Measurements from ENCODE around the gene COL18A1. TPM values are rescaled to one million over a fixed set of nuclear protein-coding genes. Genes with fewer than 3 reads are reported as not detected.

COL18A1 gene
- total and polyA plus RNA-seq, 2 of the 8 experiments (the other 6 are each of a cell fraction or from before 2014, with no cell fraction given), result 145 to 201 TPM

- Histone ChIP-seq H4K91ac (replicated peaks; ENCODE audit: insufficient read length, low read length) (no peak overlapping the region), H3K27ac (ENCODE audit: low read depth, low read length) (no peak overlapping the region), H3K27me3 (replicated peaks in 1 of 4; ENCODE audit: control insufficient read depth in 3 of 4, extremely low read depth in 1 of 4, insufficient read depth in 3 of 4, low read length in 3 of 4) (no peaks in the 10 kb centered on the region; a peak in 1 of 7 replicates), H2BK15ac (ENCODE audit: low read length) (peak overlapping the region; percentile 81; the same call in 1 of the 2 replicates), H2AK5ac (ENCODE audit: low read depth, low read length) (no peak overlapping the region), H3K18ac (ENCODE audit: extremely low read depth, low read length) (no peak overlapping the region; the same call in 1 of the 2 replicates), H3K4ac (replicated peaks; ENCODE audit: insufficient read length, low read depth, low read length) (no peak overlapping the region), H3K79me2 (ENCODE audit: control insufficient read depth in 1 of 2, insufficient read depth in 2 of 2, low read length in 2 of 2) (no peaks in the 10 kb centered on the region), H2BK12ac (ENCODE audit: low read depth, low read length) (peak overlapping the region; percentile 60; the same call in 1 of the 2 replicates), H3K79me1 (ENCODE audit: low read depth, low read length) (no peaks in the 10 kb centered on the region), H3K4me2 (ENCODE audit: insufficient read depth in 1 of 2, low read depth in 2 of 2, low read length in 2 of 2) (no peak overlapping the region), H3K4me1 (replicated peaks in 1 of 4; ENCODE audit: control insufficient read depth in 3 of 4, insufficient read depth in 4 of 4, low read length in 3 of 4) (peaks cover 6 to 16% (median 11%) of the 10 kb centered on the region in 4 experiments), H2AFZ (ENCODE audit: low read length) (no peak overlapping the region), H4K8ac (ENCODE audit: extremely low read depth, insufficient read depth, low read length) (peak overlapping the region; percentile 76), H3K23ac (ENCODE audit: insufficient read length) (no peak overlapping the region), H2BK120ac (replicated peaks; ENCODE audit: low read depth, low read length) (no peak overlapping the region), H4K20me1 (replicated peaks in 1 of 2; ENCODE audit: control insufficient read depth in 1 of 2, insufficient read depth in 2 of 2, low read length in 2 of 2) (peaks cover 0 to 1% of the 10 kb centered on the region in 2 experiments), H3K56ac (replicated peaks; ENCODE audit: insufficient read length, low read depth, low read length) (no peak overlapping the region), H3K9me3 (ENCODE audit: insufficient read depth in 2 of 2, low read depth in 1 of 2, low read length in 1 of 2) (no peaks in the 10 kb centered on the region), H3K4me3 (ENCODE audit: extremely low read depth in 1 of 4, insufficient read depth in 2 of 4, low read depth in 3 of 4, low read length in 4 of 4) (no peak overlapping the region), H3K23me2 (ENCODE audit: low read depth, low read length) (no peaks in the 10 kb centered on the region), H2BK5ac (ENCODE audit: low read depth, low read length) (no peak overlapping the region), H3K9ac (replicated peaks in 1 of 4; ENCODE audit: extremely low read depth in 1 of 4, low read depth in 3 of 4, low read length in 3 of 4) (no peak overlapping the region), H2BK20ac (ENCODE audit: low read length) (peak overlapping the region; percentile 48), H4K5ac (ENCODE audit: insufficient read length, low read depth, low read length) (no peak overlapping the region), H3K14ac (ENCODE audit: insufficient read length) (no peak overlapping the region), H3K36me3 (ENCODE audit: control insufficient read depth in 2 of 4, insufficient read depth in 4 of 4, low read length in 3 of 4) (no peaks in the 10 kb centered on the region)
- WGBS, 2 experiments (ENCODE audit: extremely low coverage in 1 of 2, insufficient coverage in 1 of 2, insufficient read length in 1 of 2, insufficient replicate concordance in 2 of 2, low coverage in 1 of 2, low lambda C conversion rate in 2 of 2, missing lambda C conversion rate in 1 of 2), result 88% methylated on average over 39 of the region's 41 CpGs; no CpG with 5 or more reads in 1 of the 2 experiments
- FAIRE-seq (no peak), DNase-seq (ENCODE audit: low read depth in 1 of 2, low spot score in 2 of 2) (no peak)
- ChIA-PET POLR2A (ENCODE audit: partially characterized antibody) (interaction anchor here (0.5 to 3.1 kb wide), 4 partner anchors 25 to 54 kb away, joined by 3 to 11 read pairs (median 3); no protein-coding TSS in a partner anchor), CTCF (ENCODE audit: partially characterized antibody) (interaction anchor here (0.6 to 4.6 kb wide), 28 partner anchors 10 to 843 kb away, joined by 3 to 39 read pairs (median 4); no protein-coding TSS in a partner anchor)
- TF ChIP-seq ASH2L (IDR thresholded peaks at IDR 0.05; ENCODE audit: low read length) (no peak), CTCF (IDR thresholded peaks at IDR 0.05; ENCODE audit: control extremely low read depth in 1 of 3, insufficient read depth in 1 of 3, low read depth in 1 of 3, low read length in 3 of 3) (peak in 2 of 3 experiments; percentile 46 to 54; a peak in 3 of 4 replicates)
- TF ChIP-seq, protein P1, sequence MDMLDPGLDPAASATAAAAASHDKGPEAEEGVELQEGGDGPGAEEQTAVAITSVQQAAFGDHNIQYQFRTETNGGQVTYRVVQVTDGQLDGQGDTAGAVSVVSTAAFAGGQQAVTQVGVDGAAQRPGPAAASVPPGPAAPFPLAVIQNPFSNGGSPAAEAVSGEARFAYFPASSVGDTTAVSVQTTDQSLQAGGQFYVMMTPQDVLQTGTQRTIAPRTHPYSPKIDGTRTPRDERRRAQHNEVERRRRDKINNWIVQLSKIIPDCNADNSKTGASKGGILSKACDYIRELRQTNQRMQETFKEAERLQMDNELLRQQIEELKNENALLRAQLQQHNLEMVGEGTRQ (IDR thresholded peaks at IDR 0.05; ENCODE audit: low read length), result no peak
Observed at GRCh38 chr21:45357436-45358260, 47.3 kb upstream of the COL18A1 start.

Data from H1 (cell line).